Measurements from ENCODE around the gene GOLGA6C. TPM values are rescaled to one million over a fixed set of nuclear protein-coding genes. Genes with fewer than 3 reads are reported as not detected.
"Not testable (repeated sequence)": the region's sequence is repeated elsewhere in the genome, so short reads cannot be mapped to it uniquely, and the experiment has no call there.

The GOLGA6C gene
- total RNA-seq: not detected

DNA sequence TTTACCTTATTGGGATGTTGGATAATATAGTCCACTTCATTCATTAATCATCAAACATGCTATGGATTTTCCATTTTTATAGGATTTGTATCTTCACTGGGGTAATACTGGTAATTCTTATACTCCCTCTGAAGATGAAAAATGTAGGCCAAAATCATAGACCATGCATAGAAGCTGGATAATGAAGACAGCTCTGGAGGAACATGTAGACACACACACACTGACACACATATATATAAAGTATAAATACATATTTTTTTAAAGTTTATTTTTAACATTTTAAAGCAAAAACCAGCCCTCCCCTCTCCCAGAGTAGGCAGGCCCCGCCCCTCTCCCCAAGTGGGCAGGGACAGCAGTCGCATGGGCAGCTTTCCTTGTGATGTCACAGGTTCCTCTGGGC lies at the start of gene GOLGA6C:
Gene GOLGA6C (plus strand): TSS at position 301 of the 400 bp plus-strand sequence. CDS start 265 bp downstream, outside the sequence.
- DNase-seq; intact Hi-C loops (cut with DNase I); H3K9me3 ChIP-seq; H3K9ac ChIP-seq (ENCODE audit: low read depth in 2 of 2, low read length in 2 of 2); H3K27ac ChIP-seq; H3K36me3 ChIP-seq; H3K27me3 ChIP-seq; H3K4me1 ChIP-seq; H3K4me3 ChIP-seq: not testable (repeated sequence)

DNA sequence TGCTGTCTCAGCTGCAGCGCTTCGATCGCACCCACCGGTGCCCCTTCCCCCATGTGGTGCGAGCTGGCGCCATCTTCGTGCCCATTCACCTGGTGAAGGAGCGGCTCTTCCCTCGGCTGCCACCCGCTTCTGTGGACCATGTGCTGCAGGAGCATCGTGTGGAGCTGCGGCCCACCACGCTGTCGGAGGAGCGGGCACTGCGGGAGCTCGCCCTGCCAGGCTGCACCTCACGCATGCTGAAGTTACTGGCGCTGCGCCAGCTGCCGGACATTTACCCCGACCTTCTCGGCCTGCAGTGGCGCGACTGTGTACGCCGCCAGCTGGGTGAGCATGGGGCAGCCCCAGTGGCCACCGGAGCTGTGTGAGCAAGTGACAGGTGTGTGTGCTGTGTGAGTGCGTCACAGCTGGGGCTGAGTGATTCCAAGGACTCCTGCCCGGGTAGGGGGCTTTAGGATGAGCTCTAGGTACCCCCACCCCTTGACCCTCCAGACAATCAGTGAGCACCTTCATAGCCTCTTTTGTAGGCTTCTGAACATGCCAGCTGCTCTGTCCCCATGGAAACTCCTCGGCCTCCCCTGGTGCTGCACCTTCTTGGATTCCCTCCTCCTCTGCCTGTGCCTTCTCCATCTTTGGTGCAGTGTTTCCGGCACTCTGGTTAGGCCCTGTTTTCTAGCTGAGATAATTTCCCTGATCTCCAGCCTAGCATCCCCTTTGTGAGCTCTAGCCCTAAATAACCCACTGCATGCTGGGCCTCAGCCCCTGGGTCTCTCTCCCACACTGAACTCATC lies 49.4 kb upstream of the GOLGA6C start:
- TF ChIP-seq, protein P1, sequence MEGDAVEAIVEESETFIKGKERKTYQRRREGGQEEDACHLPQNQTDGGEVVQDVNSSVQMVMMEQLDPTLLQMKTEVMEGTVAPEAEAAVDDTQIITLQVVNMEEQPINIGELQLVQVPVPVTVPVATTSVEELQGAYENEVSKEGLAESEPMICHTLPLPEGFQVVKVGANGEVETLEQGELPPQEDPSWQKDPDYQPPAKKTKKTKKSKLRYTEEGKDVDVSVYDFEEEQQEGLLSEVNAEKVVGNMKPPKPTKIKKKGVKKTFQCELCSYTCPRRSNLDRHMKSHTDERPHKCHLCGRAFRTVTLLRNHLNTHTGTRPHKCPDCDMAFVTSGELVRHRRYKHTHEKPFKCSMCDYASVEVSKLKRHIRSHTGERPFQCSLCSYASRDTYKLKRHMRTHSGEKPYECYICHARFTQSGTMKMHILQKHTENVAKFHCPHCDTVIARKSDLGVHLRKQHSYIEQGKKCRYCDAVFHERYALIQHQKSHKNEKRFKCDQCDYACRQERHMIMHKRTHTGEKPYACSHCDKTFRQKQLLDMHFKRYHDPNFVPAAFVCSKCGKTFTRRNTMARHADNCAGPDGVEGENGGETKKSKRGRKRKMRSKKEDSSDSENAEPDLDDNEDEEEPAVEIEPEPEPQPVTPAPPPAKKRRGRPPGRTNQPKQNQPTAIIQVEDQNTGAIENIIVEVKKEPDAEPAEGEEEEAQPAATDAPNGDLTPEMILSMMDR (IDR thresholded peaks at IDR 0.05): no peak
- no peaks in the 10 kb centered on the region for H3K9me3 ChIP-seq
- H3K27me3 ChIP-seq: no peaks in the 10 kb centered on the region
- peaks cover 16% of the 10 kb centered on the region for H3K4me1 ChIP-seq
- H3K4me3 ChIP-seq: no peak overlapping the region
- peaks cover 23% of the 10 kb centered on the region for H3K36me3 ChIP-seq
- DNase-seq: no peak
- H3K9ac ChIP-seq (ENCODE audit: low read depth in 2 of 2, low read length in 2 of 2): no peak overlapping the region
- no peak overlapping the region for H3K27ac ChIP-seq
- intact Hi-C loops (cut with DNase I): no loop called here

DNA sequence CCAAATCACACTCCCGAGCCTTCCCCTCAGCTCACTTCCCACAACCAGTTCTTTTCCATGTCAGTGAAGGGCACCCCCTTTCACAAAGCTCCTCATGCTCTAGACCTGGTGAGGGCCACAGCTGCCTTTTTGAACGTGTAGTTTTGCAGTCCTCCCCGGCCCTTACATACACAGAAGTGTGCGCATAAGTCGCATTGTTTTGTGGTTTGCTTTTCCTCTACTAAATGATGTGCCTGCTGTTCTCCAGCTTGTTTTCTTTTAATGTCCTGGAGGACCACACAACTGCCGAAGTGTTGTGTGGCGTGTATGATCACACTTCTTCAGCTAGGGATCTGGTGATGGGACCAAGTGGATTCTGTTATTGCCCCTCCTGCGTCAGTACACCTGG lies 48.9 kb upstream of the GOLGA6C start:
- no peaks in the 10 kb centered on the region for H3K27me3 ChIP-seq
- no peak for DNase-seq
- H3K9ac ChIP-seq (ENCODE audit: low read depth in 2 of 2, low read length in 2 of 2): no peak overlapping the region
- no peak overlapping the region for H3K4me3 ChIP-seq
- peaks cover 10% of the 10 kb centered on the region for H3K4me1 ChIP-seq
- TF ChIP-seq, protein P1 (IDR thresholded peaks at IDR 0.05): no peak
- intact Hi-C loops (cut with DNase I): no loop called here
- H3K27ac ChIP-seq: no peak overlapping the region
- H3K9me3 ChIP-seq: no peaks in the 10 kb centered on the region
- peaks cover 23% of the 10 kb centered on the region for H3K36me3 ChIP-seq

GRCh38 chr15:75210811-75211230 lies 47.3 kb upstream of the GOLGA6C start:
- no peaks in the 10 kb centered on the region for H3K4me1 ChIP-seq

GRCh38 chr15:75211436-75212199 lies 46.5 kb upstream of the GOLGA6C start:
- Histone ChIP-seq H3K27ac (no peak overlapping the region), H3K27me3 (no peaks in the 10 kb centered on the region), H3K4me3 (no peak overlapping the region), H3K9me3 (no peaks in the 10 kb centered on the region), H3K4me1 (no peaks in the 10 kb centered on the region), H3K9ac (ENCODE audit: low read depth in 2 of 2, low read length in 2 of 2) (no peak overlapping the region), H3K36me3 (peaks cover 23% of the 10 kb centered on the region)
- intact Hi-C loops (cut with DNase I): no loop called here
- no peak for DNase-seq
- TF ChIP-seq, protein P1 (IDR thresholded peaks at IDR 0.05): no peak

More at GRCh38 chr15:75210811-75211230, 47.3 kb upstream of the GOLGA6C start:
- intact Hi-C loops (cut with DNase I): no loop called here
- no peak for DNase-seq
- no peak overlapping the region for H3K27ac ChIP-seq
- peaks cover 23% of the 10 kb centered on the region for H3K36me3 ChIP-seq
- no peak overlapping the region for H3K9ac ChIP-seq (ENCODE audit: low read depth in 2 of 2, low read length in 2 of 2)
- no peak overlapping the region for H3K4me3 ChIP-seq
- no peaks in the 10 kb centered on the region for H3K9me3 ChIP-seq
- H3K27me3 ChIP-seq: no peaks in the 10 kb centered on the region
- TF ChIP-seq, protein P1 (IDR thresholded peaks at IDR 0.05): no peak

Measured in colonic mucosa (tissue), 4 donors.